ENCODE data around the gene C1QB.
A peak's percentile ranks its signal among the peaks of the same experiment; 100 is the strongest.
"Not testable (repeated sequence)": the region's sequence is repeated elsewhere in the genome, so short reads cannot be mapped to it uniquely, and the experiment has no call there.

Gene C1QB

GRCh38 chr1:22699681-22700520, 46.9 kb downstream of the C1QB start:
- H3K4me3 ChIP-seq (ENCODE audit: low read length) = no peak overlapping the region
- DNase-seq (ENCODE audit: low read depth) = no peak
- no peak for TF ChIP-seq CTCF (IDR thresholded peaks at IDR 0.05; ENCODE audit: insufficient read depth, low read depth, low read length, missing control alignments)

DNA sequence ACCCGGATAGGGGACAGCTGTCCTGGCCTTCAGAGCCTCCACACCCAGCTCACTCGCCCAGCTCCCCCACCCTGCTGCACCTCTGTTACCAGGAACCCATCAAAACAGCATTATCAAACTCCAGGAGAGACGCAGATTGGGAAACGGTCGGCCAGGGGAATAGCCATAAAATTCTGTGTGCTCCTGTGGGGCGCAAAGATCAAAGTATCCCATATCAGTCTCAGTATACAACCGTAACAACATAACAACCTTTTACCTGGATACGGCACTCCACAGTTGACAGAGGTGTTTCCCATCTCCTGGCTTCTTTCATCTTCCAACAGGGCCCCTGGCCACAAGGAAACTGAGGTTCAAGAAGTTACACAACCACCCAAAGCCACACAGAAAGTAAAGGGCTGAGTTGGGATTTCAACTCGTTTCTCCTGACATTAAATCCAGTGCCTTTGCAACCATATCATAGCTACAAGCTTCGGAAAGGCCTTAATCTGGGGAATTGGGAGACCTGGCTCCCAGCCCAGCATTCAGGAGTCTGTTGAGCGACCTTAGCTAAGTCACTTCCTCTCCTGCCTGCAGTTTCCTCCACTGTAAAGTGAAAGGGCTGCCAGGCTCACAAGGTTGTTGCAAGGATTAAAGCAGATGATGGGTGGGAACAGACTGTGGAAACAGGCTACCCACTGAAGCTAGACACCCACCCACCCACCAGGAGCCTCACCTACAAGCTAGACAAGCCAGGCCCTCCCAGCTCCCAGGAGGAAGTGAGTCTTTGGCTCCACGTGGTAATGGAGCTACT, 49.5 kb downstream of the C1QB start:
- H3K4me3 ChIP-seq (ENCODE audit: low read length) = no peak overlapping the region
- DNase-seq (ENCODE audit: low read depth) = no peak
- no peak for TF ChIP-seq CTCF (IDR thresholded peaks at IDR 0.05; ENCODE audit: insufficient read depth, low read depth, low read length, missing control alignments)

DNA sequence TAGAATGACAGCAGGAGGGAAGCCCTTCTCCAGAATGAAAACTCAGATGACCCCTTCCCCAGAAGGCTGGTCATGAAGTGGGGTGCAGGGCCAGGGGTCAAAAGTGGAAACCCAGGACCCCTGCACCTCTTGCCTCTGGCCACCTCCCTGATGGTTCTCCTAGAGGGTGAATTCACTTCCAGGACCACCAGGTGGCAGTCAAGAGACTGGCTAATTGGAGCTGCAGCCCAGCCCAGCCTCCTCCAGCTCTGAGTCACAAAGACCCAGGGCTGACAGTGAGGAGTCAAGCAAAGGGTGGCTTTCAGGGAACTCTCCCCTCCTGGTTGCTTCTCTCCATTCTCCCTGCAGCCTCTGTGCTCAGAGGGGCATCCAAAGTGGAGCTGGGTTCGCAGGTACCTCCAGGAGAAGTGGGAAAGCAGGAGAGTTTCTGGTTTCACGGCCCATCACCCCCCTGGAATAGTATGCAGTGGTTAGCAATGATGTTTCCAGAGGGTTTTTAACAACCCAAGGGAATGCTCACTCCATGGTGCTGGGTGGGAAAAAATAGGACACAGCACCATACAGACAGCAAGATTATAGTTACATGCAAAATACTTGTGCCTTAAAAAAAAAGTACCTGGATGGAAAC, 51.5 kb downstream of the C1QB start:
- H3K4me3 ChIP-seq (ENCODE audit: low read length) = no peak overlapping the region
- TF ChIP-seq CTCF (IDR thresholded peaks at IDR 0.05; ENCODE audit: insufficient read depth, low read depth, low read length, missing control alignments) = peak; percentile 95
- DNase-seq (ENCODE audit: low read depth) = peak; percentile 88

GRCh38 chr1:22705586-22705985, 52.5 kb downstream of the C1QB start:
- no peak for TF ChIP-seq CTCF (IDR thresholded peaks at IDR 0.05; ENCODE audit: insufficient read depth, low read depth, low read length, missing control alignments)
- no peak for DNase-seq (ENCODE audit: low read depth)
- no peak overlapping the region for H3K4me3 ChIP-seq (ENCODE audit: low read length)

DNA sequence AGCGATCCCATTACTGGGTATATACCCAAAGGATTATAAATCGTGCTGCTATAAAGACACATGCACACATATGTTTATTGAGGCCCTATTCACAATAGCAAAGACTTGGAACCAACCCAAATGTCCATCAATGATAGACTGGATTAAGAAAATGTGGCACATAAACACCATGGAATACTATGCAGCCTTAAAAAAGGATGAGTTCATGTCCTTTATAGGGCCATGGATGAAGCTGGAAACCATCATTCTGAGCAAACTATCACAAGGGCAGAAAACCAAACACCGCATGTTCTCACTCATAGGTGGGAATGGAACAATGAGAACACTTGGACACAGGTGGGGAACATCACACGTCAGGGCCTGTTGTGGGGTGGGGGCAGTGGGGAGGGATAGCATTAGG, 53.1 kb downstream of the C1QB start:
- not testable (repeated sequence) for DNase-seq (ENCODE audit: low read depth); H3K4me3 ChIP-seq (ENCODE audit: low read length)

GRCh38 chr1:22708777-22709176, 55.7 kb downstream of the C1QB start:
- DNase-seq (ENCODE audit: low read depth) = no peak
- no peak overlapping the region for H3K4me3 ChIP-seq (ENCODE audit: low read length)
- no peak for TF ChIP-seq CTCF (IDR thresholded peaks at IDR 0.05; ENCODE audit: insufficient read depth, low read depth, low read length, missing control alignments)

DNA sequence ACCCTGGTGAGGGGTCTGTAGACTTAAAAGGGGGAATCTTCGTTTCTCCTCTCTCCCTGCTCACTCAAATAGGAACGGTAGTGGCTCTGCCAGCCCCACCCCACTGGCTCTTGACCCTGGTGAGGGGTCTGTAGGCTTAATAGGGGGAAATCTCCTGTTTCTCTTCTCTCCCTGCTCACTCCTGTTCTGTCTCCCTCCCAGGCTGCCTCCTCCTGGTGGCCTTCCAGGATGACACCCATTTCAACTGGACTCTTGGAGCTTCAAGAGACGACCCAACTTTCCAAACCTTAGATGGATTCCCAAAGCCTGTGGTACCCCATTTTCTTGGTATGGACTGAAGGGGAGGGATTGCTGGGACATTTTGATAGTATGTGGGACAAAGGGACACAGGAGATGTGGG, 56.2 kb downstream of the C1QB start:
- TF ChIP-seq CTCF (IDR thresholded peaks at IDR 0.05; ENCODE audit: insufficient read depth, low read depth, low read length, missing control alignments) = peak; percentile 33

More for the DNA sequence above, 56.2 kb downstream of the C1QB start:
- H3K4me3 ChIP-seq (ENCODE audit: low read length) = no peak overlapping the region
- no peak for DNase-seq (ENCODE audit: low read depth)

Measured in epithelial cell of esophagus (primary cell).